Tibial artery (tissue), 4 donors: ENCODE results near the gene SSNA1.

ENCODE experiments used
- DNase-seq, 2 donors: peaks; one replicate each; pipeline ENCODE4 v3.0.0-alpha.2; 2019
- H3K27ac ChIP-seq, 2 donors: fragments of 200-600 bp; sonication (generic) in 1 of 2; 1 replicate in 1 of 2; 2 replicates in 1 of 2; pipeline ENCODE4 v1.5.1; 2018 to 2019; ENCODE audit warnings: mild to moderate bottlenecking in 1 of 2
- H3K27me3 ChIP-seq, 2 donors: fragments of 200-600 bp; sonication (generic) in 1 of 2; one replicate each; pipeline versions ENCODE4 v1.5.1 to v1.6.0; 2016 to 2019
- H3K36me3 ChIP-seq, 3 donors: fragments of 200-600 bp; sonication (generic) in 2 of 3; one replicate each; pipeline ENCODE4 v1.5.1; 2016 to 2019; ENCODE audit warnings: mild to moderate bottlenecking in 2 of 3
- H3K4me1 ChIP-seq, 4 donors: fragments of 200-600 bp; sonication (generic) in 2 of 4; 1 replicate in 3 of 4; 2 replicates in 1 of 4; pipeline ENCODE4 v1.5.1; 2016 to 2019
- H3K4me3 ChIP-seq, 2 donors: fragments of 200-600 bp; sonication (generic) in 1 of 2; 1 replicate in 1 of 2; 2 replicates in 1 of 2; pipeline ENCODE4 v1.5.1; 2018 to 2019; ENCODE audit warnings: mild to moderate bottlenecking in 2 of 2
- H3K9me3 ChIP-seq, 3 donors: fragments of 200-600 bp; sonication (generic) in 1 of 3; one replicate each; pipeline ENCODE4 v1.5.1; 2016 to 2019
- CTCF ChIP-seq, 2 experiments: fragments of 200-600 bp in 1 of 2; fragments of 450-650 bp in 1 of 2; IDR thresholded peaks; one replicate each; pipeline ENCODE4 v1.5.1; 2017 to 2019; ENCODE audit warnings: antibody characterized with exemption in 2 of 2, mild to moderate bottlenecking in 1 of 2, moderate library complexity in 1 of 2
- intact Hi-C: fragments of 100-400 bp; cut with DNase I; formaldehyde crosslinking; loops from one replicate; pipeline ENCODE4 v1.15.0; 2023; ENCODE audit warnings: low total_unique reads

The SSNA1 gene

GRCh38 chr9:137147091-137147792 is 41.2 kb upstream of the SSNA1 start:
- intact Hi-C loops, result no loop called here
- DNase-seq, result no peak
- H3K9me3 ChIP-seq, result no peaks in the 10 kb centered on the region
- H3K4me1 ChIP-seq, result no peaks in the 10 kb centered on the region
- no peak overlapping the region for H3K27ac ChIP-seq
- H3K27me3 ChIP-seq, result peaks cover 0 to 70% of the 10 kb centered on the region in 2 donors
- TF ChIP-seq CTCF (IDR thresholded peaks at IDR 0.05), result no peak
- H3K36me3 ChIP-seq, result no peaks in the 10 kb centered on the region
- H3K4me3 ChIP-seq, result no peak overlapping the region

GRCh38 chr9:137147793-137148160 is 40.7 kb upstream of the SSNA1 start:
- H3K27me3 ChIP-seq, result peaks cover 0 to 64% of the 10 kb centered on the region in 2 donors
- no peak overlapping the region for H3K4me3 ChIP-seq
- no peaks in the 10 kb centered on the region for H3K4me1 ChIP-seq
- H3K27ac ChIP-seq, result no peak overlapping the region
- DNase-seq, result no peak
- no peaks in the 10 kb centered on the region for H3K36me3 ChIP-seq
- H3K9me3 ChIP-seq, result no peaks in the 10 kb centered on the region
- intact Hi-C loops, result no loop called here
- TF ChIP-seq CTCF (IDR thresholded peaks at IDR 0.05), result no peak

- Histone ChIP-seq H3K4me3 (no peak overlapping the region), H3K36me3 (no peaks in the 10 kb centered on the region), H3K4me1 (no peaks in the 10 kb centered on the region), H3K27me3 (peaks cover 0 to 60% of the 10 kb centered on the region in 2 donors), H3K9me3 (no peaks in the 10 kb centered on the region), H3K27ac (no peak overlapping the region)
- no peak for TF ChIP-seq CTCF (IDR thresholded peaks at IDR 0.05)
- intact Hi-C loops, result no loop called here
- DNase-seq, result no peak
These were observed 40.2 kb upstream of the SSNA1 start for GRCh38 chr9:137148242-137148641.

GRCh38 chr9:137148661-137149060 is 39.8 kb upstream of the SSNA1 start:
- peaks cover 0 to 56% of the 10 kb centered on the region in 2 donors for H3K27me3 ChIP-seq
- intact Hi-C loops, result no loop called here

GRCh38 chr9:137149363-137149762 is 39.1 kb upstream of the SSNA1 start:
- no peak overlapping the region for H3K4me3 ChIP-seq
- DNase-seq, result no peak
- intact Hi-C loops, result no loop called here
- H3K9me3 ChIP-seq, result no peaks in the 10 kb centered on the region
- H3K27ac ChIP-seq, result no peak overlapping the region
- peaks cover 0 to 49% of the 10 kb centered on the region in 2 donors for H3K27me3 ChIP-seq
- H3K4me1 ChIP-seq, result no peaks in the 10 kb centered on the region
- TF ChIP-seq CTCF (IDR thresholded peaks at IDR 0.05), result no peak
- no peaks in the 10 kb centered on the region for H3K36me3 ChIP-seq

More at GRCh38 chr9:137148661-137149060, 39.8 kb upstream of the SSNA1 start:
- no peaks in the 10 kb centered on the region for H3K9me3 ChIP-seq
- H3K36me3 ChIP-seq, result no peaks in the 10 kb centered on the region
- no peak overlapping the region for H3K4me3 ChIP-seq
- no peaks in the 10 kb centered on the region for H3K4me1 ChIP-seq
- H3K27ac ChIP-seq, result no peak overlapping the region
- no peak for TF ChIP-seq CTCF (IDR thresholded peaks at IDR 0.05)
- no peak for DNase-seq
